Lung microvascular endothelial cell (primary cell): ENCODE data around the gene PSMG4. TPM values are rescaled to one million over a fixed set of nuclear protein-coding genes. Genes with fewer than 3 reads are reported as not detected.

Experiments
- DNase-seq, 2 donors: peaks; one replicate each; pipeline versions ENCODE4 v3.0.0 to v3.0.0-alpha.2; 2010; ENCODE audit warnings: low read depth in 2 of 2
- total RNA-seq: library from RNA; depleted of rRNA; stranded (reverse); fragments of >200 nt; gene quantifications from 2 replicates; pipeline ENCODE4 v1.2.1, GENCODE V29; 2014

PSMG4 gene, protein sequence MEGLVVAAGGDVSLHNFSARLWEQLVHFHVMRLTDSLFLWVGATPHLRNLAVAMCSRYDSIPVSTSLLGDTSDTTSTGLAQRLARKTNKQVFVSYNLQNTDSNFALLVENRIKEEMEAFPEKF
- total RNA-seq, result 31.9 and 45.3 TPM in 2 replicates

DNA sequence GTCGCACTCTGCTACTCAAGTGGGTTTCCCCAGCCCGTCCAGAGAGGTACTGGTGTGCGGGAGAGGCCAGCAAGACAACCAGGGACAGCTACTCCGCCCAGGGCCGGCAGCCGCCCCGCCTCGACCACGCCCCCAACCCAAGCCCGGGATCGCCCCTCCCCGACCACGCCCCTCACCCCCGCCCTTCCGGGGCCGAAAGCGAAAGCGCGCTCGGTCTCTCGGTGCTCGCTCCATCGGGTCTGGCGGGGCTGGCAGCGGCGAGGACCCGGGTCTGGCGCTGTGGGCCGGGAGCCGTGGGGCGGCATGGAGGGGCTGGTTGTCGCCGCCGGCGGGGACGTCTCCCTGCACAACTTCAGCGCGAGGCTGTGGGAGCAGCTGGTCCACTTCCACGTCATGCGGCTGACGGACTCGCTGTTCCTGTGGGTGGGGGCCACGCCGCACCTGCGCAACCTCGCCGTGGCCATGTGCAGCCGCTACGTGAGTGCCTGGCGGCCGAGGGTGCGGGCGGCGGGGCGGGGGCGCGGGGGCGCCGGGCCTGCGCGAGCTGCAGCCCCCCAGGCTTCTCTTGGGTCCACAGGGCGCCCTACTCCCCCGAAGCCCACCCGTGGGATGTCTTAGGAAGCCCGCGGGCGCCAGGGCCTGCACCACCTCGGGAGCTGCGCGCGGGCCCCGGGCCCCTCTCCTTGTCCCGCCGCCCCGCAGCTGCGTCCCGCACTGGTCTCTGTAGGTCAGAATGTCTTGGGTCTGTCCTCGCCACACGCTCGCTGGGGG is at the start of gene PSMG4:
TSS of gene PSMG4 (plus strand) at position 228 of the 771 bp plus-strand sequence. CDS start at position 304, 76 bp downstream.
- peak; percentile 89 to 92 for DNase-seq

- peak; percentile 16 to 65 for DNase-seq
These were observed 49.4 kb upstream of the PSMG4 start for GRCh38 chr6:3209114-3210023.

GRCh38 chr6:3210024-3210610 is 48.6 kb upstream of the PSMG4 start:
- DNase-seq, result no peak

- DNase-seq, result no peak
These were observed 47.1 kb upstream of the PSMG4 start for GRCh38 chr6:3211681-3212080.

GRCh38 chr6:3212261-3212660 is 46.5 kb upstream of the PSMG4 start:
- DNase-seq, result no peak

DNA sequence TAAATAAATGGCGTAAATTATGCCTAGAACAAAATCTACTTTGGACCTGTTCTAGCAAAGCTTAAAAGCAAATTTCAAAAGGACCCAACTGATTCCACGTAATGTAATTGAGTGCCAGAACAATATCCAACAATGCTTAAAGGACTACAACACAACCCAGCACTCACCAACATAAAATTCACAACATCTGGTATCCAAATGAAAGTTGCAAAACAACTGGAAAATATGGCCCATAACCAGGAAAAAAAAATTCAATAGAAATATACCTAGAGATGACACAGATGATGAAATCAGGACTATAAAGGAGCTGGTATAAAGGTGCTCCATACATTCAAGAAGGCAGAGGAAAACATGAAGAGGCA is 45.4 kb upstream of the PSMG4 start:
- DNase-seq, result no peak

- DNase-seq, result no peak
These were observed 43.8 kb upstream of the PSMG4 start for GRCh38 chr6:3214898-3215297.

GRCh38 chr6:3217286-3217685 is 41.5 kb upstream of the PSMG4 start:
- DNase-seq, result no peak

- DNase-seq, result no peak
These were observed 40.5 kb upstream of the PSMG4 start for GRCh38 chr6:3218266-3218665.

GRCh38 chr6:3220366-3220765 is 38.4 kb upstream of the PSMG4 start:
- no peak for DNase-seq

GRCh38 chr6:3221578-3221977 is 37.2 kb upstream of the PSMG4 start:
- no peak for DNase-seq

DNA sequence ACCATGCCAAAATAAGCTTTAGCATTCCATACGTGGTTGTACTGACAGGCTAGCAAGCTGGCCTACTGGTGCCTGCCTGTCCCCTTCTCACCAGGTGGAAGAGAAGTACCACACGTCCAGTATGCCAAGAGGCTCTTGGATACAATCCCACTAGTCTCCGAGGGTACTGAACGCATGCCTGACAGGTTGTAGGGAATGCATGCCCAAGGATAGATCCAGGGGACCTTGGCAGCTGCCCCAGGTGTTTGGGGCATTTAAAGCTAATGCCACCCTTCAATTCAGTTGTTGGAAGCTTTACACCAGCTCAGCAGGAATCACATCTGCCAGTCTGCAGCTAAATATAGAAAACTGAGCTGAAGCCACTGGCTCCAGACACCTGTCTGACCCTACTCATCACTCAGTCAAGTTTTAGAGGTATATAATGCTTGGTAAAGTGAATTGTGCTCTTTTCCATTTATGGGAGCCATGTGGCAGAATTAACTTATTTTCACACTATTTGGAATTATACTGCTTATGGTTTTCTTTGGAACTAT is 36.2 kb upstream of the PSMG4 start:
- DNase-seq, result no peak

- DNase-seq, result no peak
These were observed 32.7 kb upstream of the PSMG4 start for GRCh38 chr6:3226042-3226441.

GRCh38 chr6:3226481-3227362 is 32.0 kb upstream of the PSMG4 start:
- DNase-seq, result no peak

DNA sequence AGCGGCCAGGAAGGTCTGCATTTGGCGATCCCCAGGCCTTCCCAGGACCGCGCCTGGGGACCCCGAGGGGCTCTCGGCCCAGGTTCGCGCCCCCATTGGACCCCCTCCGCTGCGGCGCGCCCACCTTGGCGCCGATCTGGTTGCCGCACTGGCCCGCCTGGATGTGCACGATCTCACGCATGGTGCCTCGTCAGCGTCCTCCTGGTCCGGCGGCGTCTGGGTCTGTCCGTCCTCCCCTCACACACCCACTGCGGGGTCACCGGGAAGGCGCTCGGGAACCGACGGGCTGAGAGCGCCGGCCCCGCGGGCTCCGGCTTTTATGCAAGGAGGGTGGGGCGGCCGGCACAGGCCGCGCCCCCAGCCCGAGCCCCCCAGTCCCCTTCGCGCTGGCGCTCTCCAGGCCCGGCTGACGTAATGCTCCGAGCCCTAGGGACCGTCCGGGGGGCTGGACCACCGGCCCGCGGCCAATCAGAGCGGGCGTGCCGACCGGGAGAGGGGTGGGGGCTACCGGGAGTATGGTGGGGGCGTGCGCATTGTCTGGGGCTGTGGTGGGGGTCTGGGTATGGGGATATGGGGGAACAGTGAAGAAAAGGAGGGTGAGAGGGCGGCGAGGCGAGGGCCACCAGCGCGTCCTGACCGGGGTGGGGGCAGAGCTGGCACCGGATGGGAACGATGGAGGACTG is 31.2 kb upstream of the PSMG4 start, which contains the start of gene TUBB2B:
TSS of gene TUBB2B (minus strand) at position 291 of the 683 bp plus-strand sequence. CDS start at position 181, 110 bp downstream.
- DNase-seq, result peak in 1 of 2 donors; percentile 19

DNA sequence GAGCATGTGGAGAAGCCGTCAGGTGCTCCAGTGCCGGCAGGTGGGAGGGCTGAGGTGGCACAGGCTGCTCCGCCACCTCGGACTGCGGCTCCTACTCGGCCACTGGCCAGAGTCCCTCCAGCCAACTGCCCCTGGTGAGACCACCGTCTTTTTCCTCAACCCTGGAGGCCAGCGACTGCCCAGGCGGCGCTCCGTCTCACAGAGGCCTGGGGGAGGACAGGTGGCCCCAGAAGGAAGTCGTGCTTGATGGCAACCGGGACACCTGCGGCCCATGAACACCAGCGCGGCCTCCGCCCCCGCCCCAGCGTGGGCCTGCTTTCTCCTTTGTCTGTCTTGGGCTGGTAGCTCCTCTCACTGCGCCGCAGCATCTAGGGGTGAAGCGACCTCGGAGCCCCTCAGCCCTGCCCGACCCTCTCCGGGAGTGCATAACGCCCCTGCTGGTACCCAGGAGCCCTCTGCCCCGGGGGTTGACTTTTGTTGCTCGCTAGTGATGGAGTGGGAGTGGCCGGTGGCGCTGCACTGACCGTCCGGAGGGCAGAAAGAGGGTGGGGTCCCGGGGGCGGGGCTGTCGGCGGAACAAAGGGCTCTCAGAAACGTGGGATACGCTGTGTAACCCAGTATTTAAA is 30.6 kb upstream of the PSMG4 start:
- DNase-seq, result no peak

- DNase-seq, result peak in 1 of 2 donors; percentile 9
These were observed 29.8 kb upstream of the PSMG4 start for GRCh38 chr6:3228771-3229565.

GRCh38 chr6:3229566-3230178 is 29.1 kb upstream of the PSMG4 start:
- no peak for DNase-seq
